A549 (cell line): ENCODE data around the gene FBN3. TPM values are rescaled to one million over a fixed set of nuclear protein-coding genes. Genes with fewer than 3 reads are reported as not detected.

Source experiments
- ATAC-seq, 2 experiments: fragments of 200-7000 bp in 1 of 2; fragments of >200 bp in 1 of 2; cut with Nextera tagmentation in 1 of 2; cut with Tn5 transposase in 1 of 2; 3 replicates each; pipeline versions ENCODE4 v1.8.0 to v1.9.1; 2018 to 2020; ENCODE audit warnings: mild to moderate bottlenecking in 1 of 2, moderate library complexity in 1 of 2
- CTCF ChIA-PET: fragments of 300-600 bp; sonication (Branson Sonifier 250); formaldehyde crosslinking; extraction: SDS; loops from one replicate; lab custom pipeline; 2021; ENCODE audit warnings: antibody characterized with exemption, inconsistent platforms; lab: Yijun Ruan, JAX
- POLR2A ChIA-PET: fragments of 350-600 bp; formaldehyde crosslinking; extraction: SDS; loops from one replicate; lab custom pipeline; 2021; ENCODE audit warnings: antibody characterized with exemption, inconsistent platforms; lab: Yijun Ruan, JAX
- DNase-seq, 2 experiments: peaks; one replicate each; pipeline versions ENCODE4 v3.0.0 to v3.0.0-alpha.2; 2011 to 2016; ENCODE audit warnings: low read depth in 1 of 2, low spot score in 1 of 2
- FAIRE-seq: peaks from 2 replicates; lab custom pipeline; 2011; peaks lifted over from hg19 to GRCh38; lab: Jason Lieb, UNC
- H3K27ac ChIP-seq, 2 experiments: fragments of >200 bp; sonication (Bioruptor Twin); formaldehyde crosslinking; 3 replicates each; pipeline ENCODE4 v1.5.1; 2016 to 2017
- H3K4me1 ChIP-seq: fragments of >200 bp; sonication (Bioruptor Twin); formaldehyde crosslinking; 3 replicates; pipeline ENCODE4 v1.6.1; 2016
- H3K4me2 ChIP-seq: fragments of >200 bp; sonication (Bioruptor Twin); formaldehyde crosslinking; 3 replicates; pipeline ENCODE4 v1.6.1; 2016
- H3K4me3 ChIP-seq: fragments of >200 bp; sonication (Bioruptor Twin); formaldehyde crosslinking; 3 replicates; pipeline ENCODE4 v1.5.1; 2016
- H3K9me3 ChIP-seq: fragments of >200 bp; sonication (Bioruptor Twin); formaldehyde crosslinking; 3 replicates; pipeline ENCODE4 v1.6.1; 2016
- CEBPB ChIP-seq, 2 experiments: fragments of >200 bp in 1 of 2; sonication (Bioruptor Twin) in 1 of 2; formaldehyde crosslinking in 1 of 2; IDR thresholded peaks; 2 replicates each; pipeline ENCODE4 v1.6.1; 2012 to 2016
- CHD4 ChIP-seq: fragments of 200-600 bp; sonication (generic); IDR thresholded peaks from 2 replicates; pipeline ENCODE4 v1.6.1; 2016; ENCODE audit warnings: antibody characterized with exemption, mild to moderate bottlenecking, borderline replicate concordance
- CTCF ChIP-seq: fragments of >200 bp; sonication (Bioruptor Twin); formaldehyde crosslinking; IDR thresholded peaks from 3 replicates; pipeline ENCODE4 v1.5.1; 2016
- EHF ChIP-seq: fragments of 250-450 bp; sonication (Bioruptor Pico); IDR thresholded peaks from 2 replicates; pipeline ENCODE4 v1.5.0; 2020; ENCODE audit warnings: mild to moderate bottlenecking
- EHMT2 ChIP-seq: fragments of 200-600 bp; sonication (generic); IDR thresholded peaks from 2 replicates; pipeline ENCODE4 v1.6.1; 2016; ENCODE audit warnings: antibody characterized with exemption, low read depth, mild to moderate bottlenecking, moderate library complexity
- HEYL ChIP-seq: fragments of 250-450 bp; sonication (Bioruptor Pico); IDR thresholded peaks from 2 replicates; pipeline ENCODE4 v1.8.0; 2021; ENCODE audit warnings: mild to moderate bottlenecking, moderate library complexity
- HOXB5 ChIP-seq: fragments of 250-450 bp; sonication (Bioruptor Pico); IDR thresholded peaks from 2 replicates; pipeline ENCODE4 v1.5.0; 2020; ENCODE audit warnings: mild to moderate bottlenecking, moderate library complexity
- JUNB ChIP-seq: fragments of >200 bp; sonication (Bioruptor Twin); formaldehyde crosslinking; IDR thresholded peaks from 2 replicates; pipeline ENCODE4 v1.6.1; 2016
- KDM1A ChIP-seq: fragments of 200-600 bp; sonication (generic); IDR thresholded peaks from 2 replicates; pipeline ENCODE4 v1.6.1; 2016; ENCODE audit warnings: low read depth, mild to moderate bottlenecking
- KDM5A ChIP-seq: fragments of 200-600 bp; sonication (generic); IDR thresholded peaks from 2 replicates; pipeline ENCODE4 v1.6.1; 2016; ENCODE audit warnings: antibody characterized with exemption, mild to moderate bottlenecking
- MAFK ChIP-seq: fragments of 450-650 bp; IDR thresholded peaks from 2 replicates; pipeline ENCODE4 v1.6.1; 2014; ENCODE audit not compliant: partially characterized antibody
- MAX ChIP-seq: IDR thresholded peaks from 2 replicates; pipeline ENCODE4 v1.6.1; 2012
- MYC ChIP-seq: IDR thresholded peaks from 2 replicates; pipeline ENCODE4 v1.6.1; 2012; ENCODE audit warnings: mild to moderate bottlenecking, inconsistent platforms, low read length, improper control_type of control experiment, borderline replicate concordance
- POLR2A ChIP-seq: IDR thresholded peaks from 2 replicates; pipeline ENCODE4 v1.6.1; 2012; ENCODE audit warnings: mild to moderate bottlenecking, low read length
- RNF2 ChIP-seq: fragments of 200-600 bp; sonication (generic); IDR thresholded peaks from 2 replicates; pipeline ENCODE4 v1.6.1; 2016; ENCODE audit warnings: low read depth, mild to moderate bottlenecking, antibody characterized with exemption, moderate library complexity, borderline replicate concordance
- ZNF302 ChIP-seq: fragments of 250-450 bp; sonication (Bioruptor Pico); IDR thresholded peaks from 2 replicates; pipeline ENCODE4 v1.9.0; 2021; ENCODE audit warnings: inconsistent platforms, mild to moderate bottlenecking, moderate library complexity
- ZSCAN20 ChIP-seq: fragments of 250-450 bp; sonication (Bioruptor Pico); IDR thresholded peaks from 2 replicates; pipeline ENCODE4 v1.8.0; 2022; ENCODE audit warnings: mild to moderate bottlenecking, moderate library complexity
- WGBS: methylation state at CpG from one replicate; pipeline ENCODE4 v1.1.6; 2017; ENCODE audit errors: missing lambda C conversion rate; 5-methylcytosine and 5-hydroxymethylcytosine counted together
- polyA plus RNA-seq, 4 experiments: library from polyadenylated mRNA; depleted of rRNA in 3 of 4; stranded (reverse); fragments of >200 nt; fragmentation: RNase III in 1 of 4; extraction: RNeasy Plus Mini Kit Qiagen cat#74134 plus additional on column Dnase treatment in 1 of 4; gene quantifications; 2 replicates in 3 of 4; 3 replicates in 1 of 4; pipeline ENCODE4 v1.2.3, GENCODE V29; 2011 to 2017
- TF ChIP-seq, protein P1 (sequence below): IDR thresholded peaks from 2 replicates; pipeline ENCODE4 v1.6.1; 2012; ENCODE audit warnings: low read depth, borderline replicate concordance
- TF ChIP-seq, protein P2 (sequence below): fragments of 200-600 bp; sonication (generic); IDR thresholded peaks from 2 replicates; pipeline ENCODE4 v1.6.1; 2016; ENCODE audit warnings: antibody characterized with exemption, mild to moderate bottlenecking, moderate library complexity

Gene FBN3
- polyA plus RNA-seq, 2 of the 4 experiments (the other 2 are of a cell fraction) = not detected

- ATAC-seq = peak; percentile 86 to 96
- H3K4me3 ChIP-seq = peak overlapping the region; percentile 48
- TF ChIP-seq KDM1A (no peak), MAX (peak; percentile 35; the same call in 1 of the 2 replicates), HOXB5 (peak; percentile 69; the same call in 1 of the 2 replicates)
- no peak for FAIRE-seq
- H3K4me1 ChIP-seq = no peaks in the 10 kb centered on the region
- CTCF ChIA-PET = no interaction called here
- H3K4me2 ChIP-seq = peak overlapping the region; percentile 95
- 48% methylated on average over 11 of the region's 49 CpGs for WGBS
- DNase-seq = peak; percentile 75 to 94
- POLR2A ChIA-PET = no interaction called here
- H3K27ac ChIP-seq = peak overlapping the region; percentile 49 to 62; a peak in 4 of 6 replicates
- H3K9me3 ChIP-seq = no peaks in the 10 kb centered on the region
These were observed 98.9 kb downstream of the FBN3 start for GRCh38 chr19:8050274-8051096.

DNA sequence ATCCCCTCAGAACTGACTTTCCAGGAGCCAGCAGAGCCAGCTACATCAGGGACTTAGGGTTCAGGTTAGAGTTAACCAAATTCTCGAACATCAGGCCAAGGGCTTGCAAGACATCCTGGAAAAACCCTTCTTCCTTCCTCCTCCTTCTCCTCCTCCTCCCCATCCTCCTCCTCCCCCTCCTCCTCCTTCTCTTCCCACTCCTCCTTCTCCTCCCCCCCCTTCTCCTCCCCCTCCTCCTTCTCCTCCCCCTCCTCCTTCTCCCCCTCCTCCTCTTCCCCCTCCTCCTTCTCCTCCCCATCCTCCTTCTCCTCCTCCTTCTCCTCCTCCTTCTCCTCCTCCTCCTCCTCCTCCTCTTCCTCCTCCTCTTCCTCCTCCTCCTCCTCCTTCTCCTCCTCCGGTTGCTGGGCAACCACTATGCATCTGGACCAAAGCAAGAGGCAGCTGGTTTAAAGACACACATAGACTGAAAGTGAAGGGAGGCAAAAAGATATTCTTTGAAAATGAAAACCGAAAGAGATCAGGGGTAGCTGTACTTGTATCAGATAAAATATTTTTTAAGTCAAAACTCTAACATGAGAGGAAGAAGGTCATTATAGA is 102.7 kb downstream of the FBN3 start:
- DNase-seq (no peak), ATAC-seq (no peak), FAIRE-seq (no peak)
- CTCF ChIA-PET = interaction anchor here (0.7 to 1.3 kb wide), 2 partner anchors 45 to 206 kb away, joined by 3 read pairs; no protein-coding TSS in a partner anchor
- no peak for TF ChIP-seq KDM5A
- no peak for TF ChIP-seq RNF2
- TF ChIP-seq CEBPB (IDR thresholded peaks at IDR 0.05) = no peak
- no peak for TF ChIP-seq HEYL (CRISPR knock-in tag)
- TF ChIP-seq JUNB = no peak
- TF ChIP-seq EHF = no peak
- TF ChIP-seq, protein P1, sequence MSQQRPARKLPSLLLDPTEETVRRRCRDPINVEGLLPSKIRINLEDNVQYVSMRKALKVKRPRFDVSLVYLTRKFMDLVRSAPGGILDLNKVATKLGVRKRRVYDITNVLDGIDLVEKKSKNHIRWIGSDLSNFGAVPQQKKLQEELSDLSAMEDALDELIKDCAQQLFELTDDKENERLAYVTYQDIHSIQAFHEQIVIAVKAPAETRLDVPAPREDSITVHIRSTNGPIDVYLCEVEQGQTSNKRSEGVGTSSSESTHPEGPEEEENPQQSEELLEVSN = no peak
- no peak for TF ChIP-seq CHD4
- no peak for TF ChIP-seq KDM1A
- no peak for TF ChIP-seq POLR2A
- TF ChIP-seq, protein P2, sequence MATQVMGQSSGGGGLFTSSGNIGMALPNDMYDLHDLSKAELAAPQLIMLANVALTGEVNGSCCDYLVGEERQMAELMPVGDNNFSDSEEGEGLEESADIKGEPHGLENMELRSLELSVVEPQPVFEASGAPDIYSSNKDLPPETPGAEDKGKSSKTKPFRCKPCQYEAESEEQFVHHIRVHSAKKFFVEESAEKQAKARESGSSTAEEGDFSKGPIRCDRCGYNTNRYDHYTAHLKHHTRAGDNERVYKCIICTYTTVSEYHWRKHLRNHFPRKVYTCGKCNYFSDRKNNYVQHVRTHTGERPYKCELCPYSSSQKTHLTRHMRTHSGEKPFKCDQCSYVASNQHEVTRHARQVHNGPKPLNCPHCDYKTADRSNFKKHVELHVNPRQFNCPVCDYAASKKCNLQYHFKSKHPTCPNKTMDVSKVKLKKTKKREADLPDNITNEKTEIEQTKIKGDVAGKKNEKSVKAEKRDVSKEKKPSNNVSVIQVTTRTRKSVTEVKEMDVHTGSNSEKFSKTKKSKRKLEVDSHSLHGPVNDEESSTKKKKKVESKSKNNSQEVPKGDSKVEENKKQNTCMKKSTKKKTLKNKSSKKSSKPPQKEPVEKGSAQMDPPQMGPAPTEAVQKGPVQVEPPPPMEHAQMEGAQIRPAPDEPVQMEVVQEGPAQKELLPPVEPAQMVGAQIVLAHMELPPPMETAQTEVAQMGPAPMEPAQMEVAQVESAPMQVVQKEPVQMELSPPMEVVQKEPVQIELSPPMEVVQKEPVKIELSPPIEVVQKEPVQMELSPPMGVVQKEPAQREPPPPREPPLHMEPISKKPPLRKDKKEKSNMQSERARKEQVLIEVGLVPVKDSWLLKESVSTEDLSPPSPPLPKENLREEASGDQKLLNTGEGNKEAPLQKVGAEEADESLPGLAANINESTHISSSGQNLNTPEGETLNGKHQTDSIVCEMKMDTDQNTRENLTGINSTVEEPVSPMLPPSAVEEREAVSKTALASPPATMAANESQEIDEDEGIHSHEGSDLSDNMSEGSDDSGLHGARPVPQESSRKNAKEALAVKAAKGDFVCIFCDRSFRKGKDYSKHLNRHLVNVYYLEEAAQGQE = no peak
- TF ChIP-seq ZSCAN20 (CRISPR knock-in tag) = no peak
- no peak for TF ChIP-seq MYC
- TF ChIP-seq MAFK = no peak
- no peak for TF ChIP-seq CTCF
- TF ChIP-seq ZNF302 (CRISPR knock-in tag) = no peak
- no peak for TF ChIP-seq EHMT2
- H3K9me3 ChIP-seq = no peaks in the 10 kb centered on the region
- H3K27ac ChIP-seq = no peak overlapping the region
- 17% methylated on average over 3 of the region's 3 CpGs for WGBS
- POLR2A ChIA-PET = no interaction called here
- no peak overlapping the region for H3K4me2 ChIP-seq
- H3K4me3 ChIP-seq = no peak overlapping the region
- H3K4me1 ChIP-seq = no peaks in the 10 kb centered on the region
